T-helper 22 cell (primary cell): ENCODE results near the gene GRIK1.
"Not testable (repeated sequence)": the region's sequence is repeated elsewhere in the genome, so short reads cannot be mapped to it uniquely, and the experiment has no call there.

Source experiments
- DNase-seq: peaks from one replicate; pipeline ENCODE4 v3.0.0-alpha.2; 2020; ENCODE audit warnings: low read depth

The GRIK1 gene

GRCh38 chr21:29606613-29607012 lies 333.2 kb downstream of the GRIK1 start:
- DNase-seq: no peak

- DNase-seq: not testable (repeated sequence)
Measured at GRCh38 chr21:29605219-29605618, 334.6 kb downstream of the GRIK1 start.

- DNase-seq: no peak
Measured at GRCh38 chr21:29604076-29604475, 335.7 kb downstream of the GRIK1 start.

- DNase-seq: no peak
Measured at GRCh38 chr21:29601047-29601446, 338.7 kb downstream of the GRIK1 start.

- DNase-seq: no peak
Measured at GRCh38 chr21:29586696-29587095, 353.1 kb downstream of the GRIK1 start.

- DNase-seq: no peak
Measured at GRCh38 chr21:29585462-29585861, 354.3 kb downstream of the GRIK1 start.

GRCh38 chr21:29583424-29583924 lies 356.3 kb downstream of the GRIK1 start:
- DNase-seq: no peak

- DNase-seq: no peak
Measured at GRCh38 chr21:29582855-29583254, 356.9 kb downstream of the GRIK1 start.

GRCh38 chr21:29581393-29581792 lies 358.4 kb downstream of the GRIK1 start:
- DNase-seq: no peak

- no peak for DNase-seq
Measured at GRCh38 chr21:29580732-29581285, 359.0 kb downstream of the GRIK1 start.

- DNase-seq: no peak
Measured at GRCh38 chr21:29578306-29578705, 361.5 kb downstream of the GRIK1 start.

- no peak for DNase-seq
Measured at GRCh38 chr21:29571949-29572348, 367.8 kb downstream of the GRIK1 start.

GRCh38 chr21:29568020-29568697 lies 371.6 kb downstream of the GRIK1 start:
- DNase-seq: no peak

- no peak for DNase-seq
Measured at GRCh38 chr21:29557931-29558725, 381.7 kb downstream of the GRIK1 start.

- DNase-seq: no peak
Measured at GRCh38 chr21:29557200-29557599, 382.6 kb downstream of the GRIK1 start.

- no peak for DNase-seq
Measured at GRCh38 chr21:29555601-29556000, 384.2 kb downstream of the GRIK1 start.

GRCh38 chr21:29550205-29550604 lies 389.6 kb downstream of the GRIK1 start:
- DNase-seq: no peak

GRCh38 chr21:29549614-29550013 lies 390.2 kb downstream of the GRIK1 start:
- DNase-seq: no peak

- no peak for DNase-seq
Measured at GRCh38 chr21:29547998-29548397, 391.8 kb downstream of the GRIK1 start.

- DNase-seq: no peak
Measured at GRCh38 chr21:29546071-29546470, 393.7 kb downstream of the GRIK1 start.

GRCh38 chr21:29540289-29540688 lies 399.5 kb downstream of the GRIK1 start:
- DNase-seq: no peak

- DNase-seq: no peak
Measured at GRCh38 chr21:29538115-29538514, 401.7 kb downstream of the GRIK1 start.

- DNase-seq: no peak
Measured at GRCh38 chr21:29534448-29534847, 405.3 kb downstream of the GRIK1 start.
